BLaER1 (cell line): ENCODE measurements around the gene PTPRCAP.
"Not testable (repeated sequence)": the region's sequence is repeated elsewhere in the genome, so short reads cannot be mapped to it uniquely, and the experiment has no call there.

Experiments used
- H3K27ac ChIP-seq: shearing (Covaris generic); formaldehyde crosslinking; 2 replicates; pipeline ENCODE4 v1.8.1; 2022
- H3K27me3 ChIP-seq: shearing (Covaris generic); formaldehyde crosslinking; 2 replicates; pipeline ENCODE4 v1.8.1; 2022
- H3K36me3 ChIP-seq: shearing (Covaris generic); formaldehyde crosslinking; 2 replicates; pipeline ENCODE4 v1.8.1; 2022
- H3K4me1 ChIP-seq: shearing (Covaris generic); formaldehyde crosslinking; 2 replicates; pipeline ENCODE4 v1.8.1; 2022
- H3K4me2 ChIP-seq: shearing (Covaris generic); formaldehyde crosslinking; 2 replicates; pipeline ENCODE4 v1.8.1; 2022
- H3K4me3 ChIP-seq: shearing (Covaris generic); formaldehyde crosslinking; 2 replicates; pipeline ENCODE4 v1.8.1; 2022
- H3K9ac ChIP-seq: shearing (Covaris generic); formaldehyde crosslinking; 2 replicates; pipeline ENCODE4 v1.8.1; 2022
- H3K9me3 ChIP-seq: shearing (Covaris generic); formaldehyde crosslinking; 2 replicates; pipeline ENCODE4 v1.8.1; 2022
- H4K20me1 ChIP-seq: shearing (Covaris generic); formaldehyde crosslinking; 2 replicates; pipeline ENCODE4 v1.8.1; 2022
- Cebpa-rat ChIP-seq: shearing (Covaris generic); IDR thresholded peaks from 2 replicates; pipeline ENCODE4 v1.8.1; 2022

PTPRCAP gene

DNA sequence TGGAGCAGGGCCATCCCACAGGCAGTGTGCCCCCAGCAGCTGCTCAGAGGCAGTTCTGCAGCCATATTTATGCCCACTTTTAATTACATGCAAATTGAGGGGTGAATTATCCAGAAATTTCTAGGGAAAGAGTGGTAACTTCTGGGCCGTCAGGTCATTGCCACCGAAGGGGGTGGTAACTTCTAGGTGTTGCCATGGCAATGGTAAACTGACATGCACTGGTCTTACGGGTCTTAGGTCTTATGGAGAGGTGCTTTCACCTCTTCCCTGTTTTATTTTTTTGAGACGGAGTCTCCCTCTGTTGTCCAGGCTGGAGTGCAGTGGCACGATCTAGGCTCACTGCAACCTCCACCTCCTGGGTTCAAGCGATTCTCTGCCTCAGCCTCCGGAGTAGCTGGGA is 35.4 kb upstream of the PTPRCAP start:
- TF ChIP-seq Cebpa-rat = no peak
- H3K4me2 ChIP-seq = no peak overlapping the region
- H3K4me1 ChIP-seq = peaks cover 31% of the 10 kb centered on the region
- no peak overlapping the region for H3K9ac ChIP-seq
- H3K27ac ChIP-seq = no peak overlapping the region
- no peaks in the 10 kb centered on the region for H3K27me3 ChIP-seq
- no peaks in the 10 kb centered on the region for H4K20me1 ChIP-seq
- peaks cover 9% of the 10 kb centered on the region for H3K9me3 ChIP-seq
- H3K4me3 ChIP-seq = no peak overlapping the region
- H3K36me3 ChIP-seq = no peaks in the 10 kb centered on the region

DNA sequence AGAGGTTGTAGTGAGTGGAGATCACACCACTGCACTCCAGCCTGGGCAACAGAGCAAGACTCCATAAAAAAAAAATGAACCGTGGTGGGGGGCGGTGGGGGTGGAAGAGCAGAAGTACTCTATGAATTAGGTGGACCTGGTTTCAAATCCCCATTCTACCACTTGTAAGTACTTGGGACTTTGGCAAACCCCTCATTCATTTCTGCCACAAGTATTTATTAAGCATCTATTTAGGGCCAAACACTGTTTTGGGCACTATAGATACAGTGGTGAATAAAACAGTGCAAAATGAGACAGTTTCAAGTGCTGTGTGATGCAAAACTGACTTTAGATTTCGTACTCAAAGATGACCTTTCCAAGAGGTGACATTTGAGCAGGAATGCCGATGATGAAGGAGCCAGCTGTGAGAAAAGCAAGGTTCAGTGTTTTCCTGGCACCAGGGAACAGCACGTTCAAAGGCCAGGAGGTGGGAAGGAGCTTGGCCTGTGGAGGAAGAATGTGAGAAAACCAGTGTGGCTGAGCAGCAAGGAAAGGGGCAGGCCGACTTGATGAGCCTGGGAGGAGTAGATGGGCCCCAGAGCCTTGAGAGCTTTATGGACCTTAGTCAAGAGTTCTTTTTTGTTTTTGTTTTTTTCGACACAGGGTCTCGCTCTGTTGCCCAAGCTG is 33.0 kb upstream of the PTPRCAP start:
- no peaks in the 10 kb centered on the region for H3K36me3 ChIP-seq
- H3K4me3 ChIP-seq = no peak overlapping the region
- no peaks in the 10 kb centered on the region for H4K20me1 ChIP-seq
- H3K9ac ChIP-seq = 0 out of 2 replicates have a peak overlapping the region, but pooled peaks have one; percentile 24
- no peaks in the 10 kb centered on the region for H3K27me3 ChIP-seq
- H3K4me1 ChIP-seq = peaks cover 55% of the 10 kb centered on the region
- no peaks in the 10 kb centered on the region for H3K9me3 ChIP-seq
- H3K4me2 ChIP-seq = no peak overlapping the region
- H3K27ac ChIP-seq = no peak overlapping the region
- TF ChIP-seq Cebpa-rat = no peak

- Histone ChIP-seq H3K4me2 (peak overlapping the region; percentile 80), H4K20me1 (no peaks in the 10 kb centered on the region), H3K4me1 (peaks cover 61% of the 10 kb centered on the region), H3K27ac (peak overlapping the region; percentile 69), H3K9ac (peak overlapping the region; percentile 68), H3K36me3 (no peaks in the 10 kb centered on the region), H3K27me3 (no peaks in the 10 kb centered on the region), H3K9me3 (no peaks in the 10 kb centered on the region), H3K4me3 (peak overlapping the region; percentile 91)
- no peak for TF ChIP-seq Cebpa-rat
Measured at GRCh38 chr11:67469508-67469811, 32.0 kb upstream of the PTPRCAP start.

- no peaks in the 10 kb centered on the region for H4K20me1 ChIP-seq
- peaks cover 62% of the 10 kb centered on the region for H3K4me1 ChIP-seq
- H3K27me3 ChIP-seq = no peaks in the 10 kb centered on the region
- peak within 1 kb of the TSS; percentile 84 for H3K27ac ChIP-seq
- peak within 1 kb of the TSS; percentile 97 for H3K4me2 ChIP-seq
- peak within 1 kb of the TSS; percentile 91 for H3K9ac ChIP-seq
- H3K36me3 ChIP-seq = no peaks in the 10 kb centered on the region
- no peak for TF ChIP-seq Cebpa-rat
- no peaks in the 10 kb centered on the region for H3K9me3 ChIP-seq
- H3K4me3 ChIP-seq = peak within 1 kb of the TSS; percentile 91
Measured at GRCh38 chr11:67468759-67469507, 31.5 kb upstream of the PTPRCAP start, which contains the start of gene TMEM134. TMEM134 (minus strand) TSS chr11:67469251; CDS start chr11:67469192, 59 bp downstream.

- Histone ChIP-seq H3K4me1 (peaks cover 62% of the 10 kb centered on the region), H3K27ac (peak overlapping the region; percentile 84), H3K4me2 (peak overlapping the region; percentile 97), H3K9ac (peak overlapping the region; percentile 91), H4K20me1 (no peaks in the 10 kb centered on the region), H3K27me3 (no peaks in the 10 kb centered on the region), H3K4me3 (peak overlapping the region; percentile 91), H3K9me3 (no peaks in the 10 kb centered on the region), H3K36me3 (no peaks in the 10 kb centered on the region)
- TF ChIP-seq Cebpa-rat = no peak
Measured at GRCh38 chr11:67468456-67468758, 30.9 kb upstream of the PTPRCAP start.

DNA sequence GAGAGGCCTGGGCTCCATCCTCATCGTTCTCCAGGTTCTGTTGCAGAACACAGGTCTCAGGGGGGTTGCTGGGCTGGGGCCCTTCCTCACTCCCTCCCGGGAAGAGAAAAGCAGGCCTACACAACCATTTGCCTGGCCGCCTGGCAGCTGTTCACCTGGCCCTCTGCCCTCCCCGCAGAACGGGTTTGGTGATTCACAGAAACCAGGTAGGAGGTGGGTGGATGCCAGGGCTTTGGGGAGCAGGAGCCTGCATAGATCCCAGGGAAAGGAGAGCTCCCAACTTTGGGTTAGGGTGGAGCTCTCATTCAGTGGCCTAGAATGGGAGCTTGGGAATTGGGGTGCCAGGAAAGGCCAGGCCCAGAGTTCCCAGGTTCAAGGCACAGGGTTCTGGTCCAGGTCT is 30.6 kb upstream of the PTPRCAP start:
- no peak for TF ChIP-seq Cebpa-rat
- peak overlapping the region; percentile 97 for H3K4me2 ChIP-seq
- H3K4me3 ChIP-seq = peak overlapping the region; percentile 91
- no peaks in the 10 kb centered on the region for H3K27me3 ChIP-seq
- H4K20me1 ChIP-seq = no peaks in the 10 kb centered on the region
- H3K36me3 ChIP-seq = no peaks in the 10 kb centered on the region
- H3K9me3 ChIP-seq = no peaks in the 10 kb centered on the region
- H3K4me1 ChIP-seq = peaks cover 63% of the 10 kb centered on the region
- H3K9ac ChIP-seq = peak overlapping the region; percentile 91
- H3K27ac ChIP-seq = peak overlapping the region; percentile 84

- Histone ChIP-seq H3K4me2 (peak overlapping the region; percentile 97), H3K4me1 (peaks cover 66% of the 10 kb centered on the region), H3K27ac (peak overlapping the region; percentile 32; the same call in 1 of the 2 replicates), H3K4me3 (no peak overlapping the region; the same call in 1 of the 2 replicates), H3K27me3 (no peaks in the 10 kb centered on the region), H3K9ac (peak overlapping the region; percentile 91), H4K20me1 (no peaks in the 10 kb centered on the region), H3K36me3 (no peaks in the 10 kb centered on the region), H3K9me3 (no peaks in the 10 kb centered on the region)
- no peak for TF ChIP-seq Cebpa-rat
Measured at GRCh38 chr11:67466962-67467771, 29.7 kb upstream of the PTPRCAP start.

DNA sequence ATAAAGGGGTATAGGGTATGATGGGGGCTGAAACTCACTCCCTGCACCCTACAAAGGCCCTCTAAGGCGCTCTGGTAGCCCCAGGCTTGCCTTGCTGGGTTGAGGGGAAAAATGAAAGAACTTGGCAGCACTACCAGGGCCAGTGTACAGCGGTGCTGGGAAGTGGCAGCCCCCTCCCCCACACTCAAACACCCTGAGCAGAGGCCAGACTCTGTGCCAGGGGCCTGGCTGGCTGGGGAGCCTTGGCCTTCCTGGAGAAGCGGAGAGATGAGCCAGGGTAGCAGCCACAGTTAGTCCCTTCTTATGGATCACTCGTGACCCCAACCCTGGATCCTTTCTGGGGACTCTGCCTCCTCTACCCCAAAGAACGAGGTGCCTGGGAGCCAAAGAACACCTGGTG is 28.9 kb upstream of the PTPRCAP start:
- Histone ChIP-seq H3K4me2 (peak overlapping the region; percentile 97), H3K9me3 (no peaks in the 10 kb centered on the region), H3K27ac (peak overlapping the region; percentile 32; the same call in 1 of the 2 replicates), H3K36me3 (no peaks in the 10 kb centered on the region), H3K4me3 (no peak overlapping the region), H3K4me1 (peaks cover 63% of the 10 kb centered on the region), H3K27me3 (no peaks in the 10 kb centered on the region), H4K20me1 (no peaks in the 10 kb centered on the region), H3K9ac (peak overlapping the region; percentile 1; the same call in 1 of the 2 replicates)
- no peak for TF ChIP-seq Cebpa-rat

DNA sequence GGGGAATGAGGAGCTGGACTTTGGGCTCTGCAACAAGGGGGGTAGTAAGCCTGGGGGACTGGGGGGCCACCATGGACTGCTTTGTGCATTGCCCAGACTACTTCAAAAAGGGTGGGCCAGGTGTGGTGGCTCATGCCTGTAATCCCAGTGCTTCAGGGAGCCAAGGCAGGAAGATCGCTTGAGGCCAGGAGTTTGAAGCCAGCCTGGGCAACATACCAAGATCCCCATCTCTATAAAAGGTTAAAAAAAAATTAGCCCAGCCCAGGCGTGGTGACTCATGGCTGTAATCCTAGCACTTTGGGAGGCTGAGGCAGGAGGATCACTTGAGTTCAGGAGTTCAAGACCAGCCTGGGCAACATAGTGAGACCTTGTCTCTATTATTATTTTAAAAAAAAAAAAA is 28.0 kb upstream of the PTPRCAP start:
- not testable (repeated sequence) for H3K27me3 ChIP-seq, H3K9me3 ChIP-seq, H3K36me3 ChIP-seq, H4K20me1 ChIP-seq
- peak overlapping the region; percentile 86; the same call in 1 of the 2 replicates for H3K9ac ChIP-seq
- H3K4me2 ChIP-seq = peak overlapping the region; percentile 97
- H3K27ac ChIP-seq = peak overlapping the region; percentile 95
- peaks cover 61% of the 10 kb centered on the region for H3K4me1 ChIP-seq
- peak overlapping the region; percentile 74; the same call in 1 of the 2 replicates for H3K4me3 ChIP-seq

DNA sequence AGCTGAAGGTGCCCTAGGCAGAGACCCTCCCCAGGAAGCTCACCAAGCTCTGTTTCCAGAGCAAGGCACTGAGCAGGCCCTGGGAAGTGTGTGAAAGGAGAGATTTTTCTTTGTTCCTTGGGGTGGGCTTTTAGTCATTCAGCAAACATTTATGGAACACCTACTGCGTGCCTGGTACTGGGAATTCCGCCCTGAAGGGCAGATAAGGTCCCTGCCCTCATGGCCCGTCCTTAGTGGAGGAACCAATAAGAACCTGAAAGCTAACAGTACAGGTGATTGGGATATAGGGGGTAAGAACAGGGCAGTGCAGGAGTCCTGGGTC is 27.7 kb upstream of the PTPRCAP start:
- Histone ChIP-seq H3K27ac (peak overlapping the region; percentile 95), H3K27me3 (no peaks in the 10 kb centered on the region), H3K9me3 (no peaks in the 10 kb centered on the region), H3K36me3 (no peaks in the 10 kb centered on the region), H3K4me1 (peaks cover 63% of the 10 kb centered on the region), H3K9ac (peak overlapping the region; percentile 86), H3K4me3 (peak overlapping the region; percentile 74), H3K4me2 (peak overlapping the region; percentile 97), H4K20me1 (no peaks in the 10 kb centered on the region)
- TF ChIP-seq Cebpa-rat = no peak
